A549 (cell line): ENCODE measurements around the gene CALHM1. TPM values are rescaled to one million over a fixed set of nuclear protein-coding genes. Genes with fewer than 3 reads are reported as not detected.
A peak's percentile ranks its signal among the peaks of the same experiment; 100 is the strongest.

Experiments used
- ATAC-seq, 2 experiments: fragments of 200-7000 bp in 1 of 2; fragments of >200 bp in 1 of 2; cut with Nextera tagmentation in 1 of 2; cut with Tn5 transposase in 1 of 2; 3 replicates each; pipeline versions ENCODE4 v1.8.0 to v1.9.1; 2018 to 2020; ENCODE audit warnings: mild to moderate bottlenecking in 1 of 2, moderate library complexity in 1 of 2
- CTCF ChIA-PET: fragments of 300-600 bp; sonication (Branson Sonifier 250); formaldehyde crosslinking; extraction: SDS; loops from one replicate; lab custom pipeline; 2021; ENCODE audit warnings: antibody characterized with exemption, inconsistent platforms; lab: Yijun Ruan, JAX
- POLR2A ChIA-PET: fragments of 350-600 bp; formaldehyde crosslinking; extraction: SDS; loops from one replicate; lab custom pipeline; 2021; ENCODE audit warnings: antibody characterized with exemption, inconsistent platforms; lab: Yijun Ruan, JAX
- DNase-seq, 2 experiments: peaks; one replicate each; pipeline versions ENCODE4 v3.0.0 to v3.0.0-alpha.2; 2011 to 2016; ENCODE audit warnings: low read depth in 1 of 2, low spot score in 1 of 2
- FAIRE-seq: peaks from 2 replicates; lab custom pipeline; 2011; peaks lifted over from hg19 to GRCh38; lab: Jason Lieb, UNC
- H3K27ac ChIP-seq, 2 experiments: fragments of >200 bp; sonication (Bioruptor Twin); formaldehyde crosslinking; 3 replicates each; pipeline ENCODE4 v1.5.1; 2016 to 2017
- H3K4me1 ChIP-seq: fragments of >200 bp; sonication (Bioruptor Twin); formaldehyde crosslinking; 3 replicates; pipeline ENCODE4 v1.6.1; 2016
- H3K4me2 ChIP-seq: fragments of >200 bp; sonication (Bioruptor Twin); formaldehyde crosslinking; 3 replicates; pipeline ENCODE4 v1.6.1; 2016
- H3K4me3 ChIP-seq: fragments of >200 bp; sonication (Bioruptor Twin); formaldehyde crosslinking; 3 replicates; pipeline ENCODE4 v1.5.1; 2016
- H3K9me3 ChIP-seq: fragments of >200 bp; sonication (Bioruptor Twin); formaldehyde crosslinking; 3 replicates; pipeline ENCODE4 v1.6.1; 2016
- BHLHE40 ChIP-seq: IDR thresholded peaks from 2 replicates; pipeline ENCODE4 v1.6.1; 2012; ENCODE audit warnings: low read depth, low read length, inconsistent platforms
- CHD4 ChIP-seq: fragments of 200-600 bp; sonication (generic); IDR thresholded peaks from 2 replicates; pipeline ENCODE4 v1.6.1; 2016; ENCODE audit warnings: antibody characterized with exemption, mild to moderate bottlenecking, borderline replicate concordance
- E2F6 ChIP-seq: IDR thresholded peaks from 2 replicates; pipeline ENCODE4 v1.6.1; 2012; ENCODE audit warnings: low read depth, borderline replicate concordance
- EHF ChIP-seq: fragments of 250-450 bp; sonication (Bioruptor Pico); IDR thresholded peaks from 2 replicates; pipeline ENCODE4 v1.5.0; 2020; ENCODE audit warnings: mild to moderate bottlenecking
- ELK1 ChIP-seq: fragments of 150-350 bp; IDR thresholded peaks from 2 replicates; pipeline ENCODE4 v1.6.1; 2014; ENCODE audit warnings: low read depth, mild to moderate bottlenecking, low read length
- EP300 ChIP-seq, 2 experiments: fragments of >200 bp; sonication (Bioruptor Twin); formaldehyde crosslinking; IDR thresholded peaks; 2 replicates in 1 of 2; 3 replicates in 1 of 2; pipeline ENCODE4 v1.6.1; 2016 to 2017
- ESRRA ChIP-seq: fragments of 150-350 bp; IDR thresholded peaks from 2 replicates; pipeline ENCODE4 v1.6.1; 2014; ENCODE audit warnings: mild to moderate bottlenecking, low read length, borderline replicate concordance
- FOSB ChIP-seq: fragments of 250-450 bp; sonication (Bioruptor Pico); IDR thresholded peaks from 2 replicates; pipeline ENCODE4 v1.5.0; 2020; ENCODE audit warnings: mild to moderate bottlenecking, moderate library complexity
- GATA3 ChIP-seq: IDR thresholded peaks from 2 replicates; pipeline ENCODE4 v1.6.1; 2012; ENCODE audit warnings: borderline replicate concordance
- HDAC2 ChIP-seq: fragments of 200-600 bp; sonication (generic); IDR thresholded peaks from 2 replicates; pipeline ENCODE4 v1.6.1; 2016
- HEYL ChIP-seq: fragments of 250-450 bp; sonication (Bioruptor Pico); IDR thresholded peaks from 2 replicates; pipeline ENCODE4 v1.8.0; 2021; ENCODE audit warnings: mild to moderate bottlenecking, moderate library complexity
- HOXA7 ChIP-seq: fragments of 250-450 bp; sonication (Bioruptor Pico); IDR thresholded peaks from 2 replicates; pipeline ENCODE4 v1.5.0; 2020; ENCODE audit warnings: mild to moderate bottlenecking, moderate library complexity
- HOXB5 ChIP-seq: fragments of 250-450 bp; sonication (Bioruptor Pico); IDR thresholded peaks from 2 replicates; pipeline ENCODE4 v1.5.0; 2020; ENCODE audit warnings: mild to moderate bottlenecking, moderate library complexity
- JUN ChIP-seq, 2 experiments: fragments of >200 bp; sonication (Bioruptor Twin); formaldehyde crosslinking; IDR thresholded peaks; 2 replicates in 1 of 2; 3 replicates in 1 of 2; pipeline ENCODE4 v1.6.1; 2016 to 2017
- KDM5A ChIP-seq: fragments of 200-600 bp; sonication (generic); IDR thresholded peaks from 2 replicates; pipeline ENCODE4 v1.6.1; 2016; ENCODE audit warnings: antibody characterized with exemption, mild to moderate bottlenecking
- MAFK ChIP-seq: fragments of 450-650 bp; IDR thresholded peaks from 2 replicates; pipeline ENCODE4 v1.6.1; 2014; ENCODE audit not compliant: partially characterized antibody
- MAZ ChIP-seq: fragments of 150-350 bp; IDR thresholded peaks from 2 replicates; pipeline ENCODE4 v1.6.1; 2014; ENCODE audit warnings: antibody characterized with exemption, low read depth, low read length, borderline replicate concordance
- MYC ChIP-seq: IDR thresholded peaks from 2 replicates; pipeline ENCODE4 v1.6.1; 2012; ENCODE audit warnings: mild to moderate bottlenecking, inconsistent platforms, low read length, improper control_type of control experiment, borderline replicate concordance
- POLR2A ChIP-seq: IDR thresholded peaks from 2 replicates; pipeline ENCODE4 v1.6.1; 2012; ENCODE audit warnings: mild to moderate bottlenecking, low read length
- POLR2AphosphoS2 ChIP-seq: conservative IDR thresholded peaks from 2 replicates; pipeline ENCODE4 v1.6.1; 2012; ENCODE audit warnings: low read length, improper control_type of control experiment, inconsistent platforms
- RAD21 ChIP-seq, 2 experiments: fragments of >200 bp in 1 of 2; sonication (Bioruptor Twin) in 1 of 2; formaldehyde crosslinking in 1 of 2; IDR thresholded peaks in 1 of 2; conservative IDR thresholded peaks in 1 of 2; 2 replicates in 1 of 2; 3 replicates in 1 of 2; pipeline ENCODE4 v1.6.1; 2012 to 2018; ENCODE audit warnings: inconsistent platforms in 1 of 2
- RNF2 ChIP-seq: fragments of 200-600 bp; sonication (generic); IDR thresholded peaks from 2 replicates; pipeline ENCODE4 v1.6.1; 2016; ENCODE audit warnings: low read depth, mild to moderate bottlenecking, antibody characterized with exemption, moderate library complexity, borderline replicate concordance
- SREBF2 ChIP-seq: fragments of 450-650 bp; IDR thresholded peaks from 2 replicates; pipeline ENCODE4 v1.6.1; 2014; ENCODE audit warnings: mild to moderate bottlenecking, moderate library complexity
- ZNF302 ChIP-seq: fragments of 250-450 bp; sonication (Bioruptor Pico); IDR thresholded peaks from 2 replicates; pipeline ENCODE4 v1.9.0; 2021; ENCODE audit warnings: inconsistent platforms, mild to moderate bottlenecking, moderate library complexity
- WGBS: methylation state at CpG from one replicate; pipeline ENCODE4 v1.1.6; 2017; ENCODE audit errors: missing lambda C conversion rate; 5-methylcytosine and 5-hydroxymethylcytosine counted together
- polyA plus RNA-seq, 4 experiments: library from polyadenylated mRNA; depleted of rRNA in 3 of 4; stranded (reverse); fragments of >200 nt; fragmentation: RNase III in 1 of 4; extraction: RNeasy Plus Mini Kit Qiagen cat#74134 plus additional on column Dnase treatment in 1 of 4; gene quantifications; 2 replicates in 3 of 4; 3 replicates in 1 of 4; pipeline ENCODE4 v1.2.3, GENCODE V29; 2011 to 2017
- TF ChIP-seq, protein P1 (sequence below): fragments of >200 bp; sonication (Bioruptor Twin); formaldehyde crosslinking; IDR thresholded peaks from 3 replicates; pipeline ENCODE4 v1.5.1; 2016
- TF ChIP-seq, protein P2 (sequence below): fragments of >200 bp; sonication (Bioruptor Twin); formaldehyde crosslinking; IDR thresholded peaks from 3 replicates; pipeline ENCODE4 v1.6.1; 2016
- TF ChIP-seq, protein P3 (sequence below): fragments of 200-600 bp; sonication (generic); IDR thresholded peaks from 2 replicates; pipeline ENCODE4 v1.6.1; 2016; ENCODE audit warnings: antibody characterized with exemption, mild to moderate bottlenecking, moderate library complexity
- TF ChIP-seq, protein P4 (sequence below): fragments of 450-650 bp; IDR thresholded peaks from 2 replicates; pipeline ENCODE4 v1.6.1; 2014; ENCODE audit warnings: antibody characterized with exemption

The CALHM1 gene
- polyA plus RNA-seq, 2 of the 4 experiments (the other 2 are of a cell fraction): not detected

DNA sequence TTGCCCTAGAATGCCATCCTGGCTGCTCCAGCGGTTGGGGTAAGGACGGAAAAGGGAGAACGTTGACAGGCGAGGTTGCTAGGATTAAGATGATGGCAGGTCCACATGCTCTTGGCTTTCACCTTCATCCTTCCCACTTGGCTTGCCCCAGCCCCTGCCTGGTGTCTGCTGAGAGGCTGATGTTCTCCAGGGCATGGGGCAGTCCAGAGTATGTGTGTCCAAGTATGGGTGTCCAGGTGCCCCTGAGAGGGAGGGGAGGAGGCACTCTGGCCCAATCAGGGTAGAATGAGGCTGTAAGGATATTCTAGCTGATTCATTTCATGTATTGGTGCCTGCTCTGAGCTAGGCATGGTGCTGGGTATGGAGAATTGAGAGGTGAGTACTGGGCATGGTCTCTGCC lies 47.4 kb upstream of the CALHM1 start:
- Histone ChIP-seq H3K4me3 (no peak overlapping the region), H3K9me3 (no peaks in the 10 kb centered on the region), H3K4me1 (peaks cover 12% of the 10 kb centered on the region), H3K27ac (no peak overlapping the region; a peak in 1 of 6 replicates), H3K4me2 (no peak overlapping the region)
- DNase-seq (no peak), ATAC-seq (no peak), FAIRE-seq (no peak)
- ChIA-PET POLR2A (no interaction called here), CTCF (interaction anchor here (0.6 to 3.2 kb wide), 7 partner anchors 9 to 89 kb away, joined by 3 to 14 read pairs (median 5); partner anchors contain the start of gene NEURL1)
- 93% methylated on average over 4 of the region's 4 CpGs for WGBS
- TF ChIP-seq BHLHE40 (no peak), MYC (no peak)

DNA sequence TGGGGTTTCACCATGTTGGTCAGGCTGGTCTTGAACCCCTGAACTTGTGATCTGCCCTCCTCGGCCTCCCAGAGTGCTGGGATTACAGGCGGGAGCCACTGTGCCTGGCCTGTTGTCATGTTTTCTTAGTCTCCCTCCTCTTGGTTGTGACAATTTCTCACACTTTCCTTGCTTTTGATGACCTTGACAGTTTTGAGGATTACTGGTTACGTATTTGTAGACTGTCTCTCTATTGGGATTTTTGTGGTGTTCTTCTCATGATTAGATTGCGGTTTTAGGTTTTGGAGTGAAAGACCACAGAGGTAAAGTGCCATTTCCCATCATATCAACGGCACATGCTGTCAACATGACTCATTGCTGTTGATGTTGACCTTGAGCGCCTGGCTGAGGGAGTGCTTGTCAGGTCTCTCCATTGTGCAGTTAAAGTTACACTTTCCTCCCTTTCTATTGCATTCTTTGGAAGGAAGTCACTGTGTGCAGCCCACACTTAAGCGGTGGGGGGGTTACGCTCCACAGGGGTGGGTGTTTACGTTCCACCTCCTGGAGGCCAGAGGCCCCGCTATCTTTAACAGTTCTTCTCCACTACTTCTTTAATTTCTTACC lies 45.6 kb upstream of the CALHM1 start:
- 16% methylated on average over 10 of the region's 10 CpGs for WGBS
- DNase-seq: peak; percentile 77 to 85
- peak overlapping the region; percentile 61 for H3K4me2 ChIP-seq
- ChIA-PET CTCF (interaction anchor here (0.6 to 3.2 kb wide), 7 partner anchors 11 to 673 kb away, joined by 3 to 14 read pairs (median 5); partner anchors contain the start of gene NEURL1), POLR2A (no interaction called here)
- peaks cover 12% of the 10 kb centered on the region for H3K4me1 ChIP-seq
- ATAC-seq: peak; percentile 71 to 81; a peak in 5 of 6 replicates
- FAIRE-seq: peak; percentile 89
- H3K4me3 ChIP-seq: no peak overlapping the region
- peak overlapping the region; percentile 45 to 60; a peak in 3 of 6 replicates for H3K27ac ChIP-seq
- no peaks in the 10 kb centered on the region for H3K9me3 ChIP-seq
- TF ChIP-seq HOXB5 (CRISPR knock-in tag) (0 out of 2 replicates have a peak, but pooled peaks have one; percentile 37), JUN (IDR thresholded peaks at IDR 0.05) (no peak), HOXA7 (CRISPR knock-in tag) (no peak), HEYL (no peak), POLR2A (no peak), FOSB (CRISPR knock-in tag) (no peak), RAD21 (conservative IDR thresholded peaks at IDR 0.05 in 1 of 2, IDR thresholded peaks at IDR 0.05 in 1 of 2) (no peak), E2F6 (no peak), GATA3 (peak; percentile 63; the same call in 1 of the 2 replicates), BHLHE40 (no peak), MAFK (peak; percentile 83), EHF (no peak), MAZ (no peak), RNF2 (no peak), ZNF302 (CRISPR knock-in tag) (no peak), SREBF2 (no peak), HDAC2 (no peak), EP300 (IDR thresholded peaks at IDR 0.05) (no peak), POLR2AphosphoS2 (no peak), ESRRA (peak; percentile 57; the same call in 1 of the 2 replicates), CHD4 (no peak), ELK1 (no peak), KDM5A (no peak)
- TF ChIP-seq, protein P1, sequence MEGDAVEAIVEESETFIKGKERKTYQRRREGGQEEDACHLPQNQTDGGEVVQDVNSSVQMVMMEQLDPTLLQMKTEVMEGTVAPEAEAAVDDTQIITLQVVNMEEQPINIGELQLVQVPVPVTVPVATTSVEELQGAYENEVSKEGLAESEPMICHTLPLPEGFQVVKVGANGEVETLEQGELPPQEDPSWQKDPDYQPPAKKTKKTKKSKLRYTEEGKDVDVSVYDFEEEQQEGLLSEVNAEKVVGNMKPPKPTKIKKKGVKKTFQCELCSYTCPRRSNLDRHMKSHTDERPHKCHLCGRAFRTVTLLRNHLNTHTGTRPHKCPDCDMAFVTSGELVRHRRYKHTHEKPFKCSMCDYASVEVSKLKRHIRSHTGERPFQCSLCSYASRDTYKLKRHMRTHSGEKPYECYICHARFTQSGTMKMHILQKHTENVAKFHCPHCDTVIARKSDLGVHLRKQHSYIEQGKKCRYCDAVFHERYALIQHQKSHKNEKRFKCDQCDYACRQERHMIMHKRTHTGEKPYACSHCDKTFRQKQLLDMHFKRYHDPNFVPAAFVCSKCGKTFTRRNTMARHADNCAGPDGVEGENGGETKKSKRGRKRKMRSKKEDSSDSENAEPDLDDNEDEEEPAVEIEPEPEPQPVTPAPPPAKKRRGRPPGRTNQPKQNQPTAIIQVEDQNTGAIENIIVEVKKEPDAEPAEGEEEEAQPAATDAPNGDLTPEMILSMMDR: no peak
- TF ChIP-seq, protein P2, sequence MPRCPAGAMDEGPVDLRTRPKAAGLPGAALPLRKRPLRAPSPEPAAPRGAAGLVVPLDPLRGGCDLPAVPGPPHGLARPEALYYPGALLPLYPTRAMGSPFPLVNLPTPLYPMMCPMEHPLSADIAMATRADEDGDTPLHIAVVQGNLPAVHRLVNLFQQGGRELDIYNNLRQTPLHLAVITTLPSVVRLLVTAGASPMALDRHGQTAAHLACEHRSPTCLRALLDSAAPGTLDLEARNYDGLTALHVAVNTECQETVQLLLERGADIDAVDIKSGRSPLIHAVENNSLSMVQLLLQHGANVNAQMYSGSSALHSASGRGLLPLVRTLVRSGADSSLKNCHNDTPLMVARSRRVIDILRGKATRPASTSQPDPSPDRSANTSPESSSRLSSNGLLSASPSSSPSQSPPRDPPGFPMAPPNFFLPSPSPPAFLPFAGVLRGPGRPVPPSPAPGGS: no peak
- TF ChIP-seq, protein P3, sequence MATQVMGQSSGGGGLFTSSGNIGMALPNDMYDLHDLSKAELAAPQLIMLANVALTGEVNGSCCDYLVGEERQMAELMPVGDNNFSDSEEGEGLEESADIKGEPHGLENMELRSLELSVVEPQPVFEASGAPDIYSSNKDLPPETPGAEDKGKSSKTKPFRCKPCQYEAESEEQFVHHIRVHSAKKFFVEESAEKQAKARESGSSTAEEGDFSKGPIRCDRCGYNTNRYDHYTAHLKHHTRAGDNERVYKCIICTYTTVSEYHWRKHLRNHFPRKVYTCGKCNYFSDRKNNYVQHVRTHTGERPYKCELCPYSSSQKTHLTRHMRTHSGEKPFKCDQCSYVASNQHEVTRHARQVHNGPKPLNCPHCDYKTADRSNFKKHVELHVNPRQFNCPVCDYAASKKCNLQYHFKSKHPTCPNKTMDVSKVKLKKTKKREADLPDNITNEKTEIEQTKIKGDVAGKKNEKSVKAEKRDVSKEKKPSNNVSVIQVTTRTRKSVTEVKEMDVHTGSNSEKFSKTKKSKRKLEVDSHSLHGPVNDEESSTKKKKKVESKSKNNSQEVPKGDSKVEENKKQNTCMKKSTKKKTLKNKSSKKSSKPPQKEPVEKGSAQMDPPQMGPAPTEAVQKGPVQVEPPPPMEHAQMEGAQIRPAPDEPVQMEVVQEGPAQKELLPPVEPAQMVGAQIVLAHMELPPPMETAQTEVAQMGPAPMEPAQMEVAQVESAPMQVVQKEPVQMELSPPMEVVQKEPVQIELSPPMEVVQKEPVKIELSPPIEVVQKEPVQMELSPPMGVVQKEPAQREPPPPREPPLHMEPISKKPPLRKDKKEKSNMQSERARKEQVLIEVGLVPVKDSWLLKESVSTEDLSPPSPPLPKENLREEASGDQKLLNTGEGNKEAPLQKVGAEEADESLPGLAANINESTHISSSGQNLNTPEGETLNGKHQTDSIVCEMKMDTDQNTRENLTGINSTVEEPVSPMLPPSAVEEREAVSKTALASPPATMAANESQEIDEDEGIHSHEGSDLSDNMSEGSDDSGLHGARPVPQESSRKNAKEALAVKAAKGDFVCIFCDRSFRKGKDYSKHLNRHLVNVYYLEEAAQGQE: no peak
- TF ChIP-seq, protein P4, sequence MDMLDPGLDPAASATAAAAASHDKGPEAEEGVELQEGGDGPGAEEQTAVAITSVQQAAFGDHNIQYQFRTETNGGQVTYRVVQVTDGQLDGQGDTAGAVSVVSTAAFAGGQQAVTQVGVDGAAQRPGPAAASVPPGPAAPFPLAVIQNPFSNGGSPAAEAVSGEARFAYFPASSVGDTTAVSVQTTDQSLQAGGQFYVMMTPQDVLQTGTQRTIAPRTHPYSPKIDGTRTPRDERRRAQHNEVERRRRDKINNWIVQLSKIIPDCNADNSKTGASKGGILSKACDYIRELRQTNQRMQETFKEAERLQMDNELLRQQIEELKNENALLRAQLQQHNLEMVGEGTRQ: no peak
